Mesothelial cell of epicardium (in vitro differentiated cells): Measurements from ENCODE around the gene FSD1L. TPM values are rescaled to one million over a fixed set of nuclear protein-coding genes. Genes with fewer than 3 reads are reported as not detected.

ENCODE experiments used
- DNase-seq, 2 experiments: peaks; one replicate each; pipeline ENCODE4 v3.0.0; 2021; ENCODE audit warnings: low spot score in 2 of 2; ENCODE audit not compliant: unreplicated experiment in 2 of 2
- H3K27ac Mint-ChIP-seq: 2 replicates; pipeline ENCODE4 v1.8.0; 2021; ENCODE audit warnings: mixed read lengths
- H3K27me3 Mint-ChIP-seq: 2 replicates; pipeline ENCODE4 v1.8.0; 2021; ENCODE audit warnings: low read depth, mixed read lengths
- H3K36me3 Mint-ChIP-seq: 2 replicates; pipeline ENCODE4 v1.8.0; 2021; ENCODE audit warnings: mixed read lengths
- H3K4me1 Mint-ChIP-seq: 2 replicates; pipeline ENCODE4 v1.8.0; 2021; ENCODE audit warnings: mixed read lengths
- H3K4me3 Mint-ChIP-seq: 2 replicates; pipeline ENCODE4 v1.8.0; 2021; ENCODE audit warnings: mild to moderate bottlenecking, moderate library complexity, mixed read lengths
- H3K9me3 Mint-ChIP-seq: 2 replicates; pipeline ENCODE4 v1.8.0; 2021; ENCODE audit warnings: mixed read lengths
- CTCF ChIP-seq: fragments of 200-600 bp; sonication (generic); IDR thresholded peaks from one replicate; pipeline ENCODE4 v1.5.0; 2021; ENCODE audit warnings: antibody characterized with exemption; ENCODE audit not compliant: unreplicated experiment
- total RNA-seq: library from RNA; stranded (reverse); gene quantifications from 3 replicates; pipeline ENCODE4 v1.2.1, GENCODE V29; 2021

FSD1L gene
- total RNA-seq, 1 donor from 2014 or later: 11.0 TPM

GRCh38 chr9:105496826-105497225 lies 49.0 kb downstream of the FSD1L start:
- DNase-seq: no peak
- peaks cover 22% of the 10 kb centered on the region for H3K9me3 Mint-ChIP-seq
- H3K27ac Mint-ChIP-seq: no peak overlapping the region
- no peaks in the 10 kb centered on the region for H3K4me1 Mint-ChIP-seq
- H3K36me3 Mint-ChIP-seq: peaks cover 32% of the 10 kb centered on the region
- H3K4me3 Mint-ChIP-seq: no peak overlapping the region
- H3K27me3 Mint-ChIP-seq: no peaks in the 10 kb centered on the region
- TF ChIP-seq CTCF: no peak

- Mint-ChIP-seq H3K27me3 (no peaks in the 10 kb centered on the region), H3K9me3 (peaks cover 13% of the 10 kb centered on the region), H3K4me1 (peaks cover 3% of the 10 kb centered on the region), H3K27ac (no peak overlapping the region), H3K36me3 (peaks cover 23% of the 10 kb centered on the region), H3K4me3 (no peak overlapping the region)
- no peak for DNase-seq
- no peak for TF ChIP-seq CTCF
Measured at GRCh38 chr9:105497704-105498103, 49.9 kb downstream of the FSD1L start.

GRCh38 chr9:105500108-105500766 lies 52.4 kb downstream of the FSD1L start:
- H3K36me3 Mint-ChIP-seq: peaks cover 13% of the 10 kb centered on the region
- H3K27ac Mint-ChIP-seq: no peak overlapping the region

GRCh38 chr9:105501414-105501813 lies 53.6 kb downstream of the FSD1L start:
- Mint-ChIP-seq H3K9me3 (peaks cover 6% of the 10 kb centered on the region), H3K27ac (no peak overlapping the region), H3K36me3 (peaks cover 6% of the 10 kb centered on the region), H3K27me3 (no peaks in the 10 kb centered on the region), H3K4me3 (no peak overlapping the region), H3K4me1 (peaks cover 10% of the 10 kb centered on the region)
- TF ChIP-seq CTCF: no peak
- no peak for DNase-seq

More at GRCh38 chr9:105500108-105500766, 52.4 kb downstream of the FSD1L start:
- TF ChIP-seq CTCF: no peak
- DNase-seq: no peak
- Mint-ChIP-seq H3K9me3 (peaks cover 13% of the 10 kb centered on the region), H3K27me3 (no peaks in the 10 kb centered on the region), H3K4me3 (no peak overlapping the region), H3K4me1 (peaks cover 8% of the 10 kb centered on the region)

GRCh38 chr9:105502276-105502675 lies 54.4 kb downstream of the FSD1L start:
- Mint-ChIP-seq H3K4me3 (no peak overlapping the region), H3K27me3 (no peaks in the 10 kb centered on the region)

More at GRCh38 chr9:105502276-105502675, 54.4 kb downstream of the FSD1L start:
- TF ChIP-seq CTCF: no peak
- Mint-ChIP-seq H3K27ac (no peak overlapping the region), H3K9me3 (no peaks in the 10 kb centered on the region), H3K4me1 (peaks cover 10% of the 10 kb centered on the region), H3K36me3 (peaks cover 5% of the 10 kb centered on the region)
- no peak for DNase-seq
